Esophagus mucosa (tissue), 1 donor: ENCODE results near the gene CALM1. TPM values are rescaled to one million over a fixed set of nuclear protein-coding genes. Genes with fewer than 3 reads are reported as not detected.

Experiments
- ATAC-seq: fragments of 200-7000 bp; cut with Tn5 transposase; one replicate; pipeline ENCODE4 v1.9.1; 2020
- total RNA-seq: library from RNA; stranded (reverse); gene quantifications from one replicate; pipeline ENCODE4 v1.2.4, GENCODE V29; 2023
- donor health status: DM: yes; HTN: yes; CAD: no.

CALM1 gene
- total RNA-seq, 1 donor from 2014 or later, result 420 TPM

DNA sequence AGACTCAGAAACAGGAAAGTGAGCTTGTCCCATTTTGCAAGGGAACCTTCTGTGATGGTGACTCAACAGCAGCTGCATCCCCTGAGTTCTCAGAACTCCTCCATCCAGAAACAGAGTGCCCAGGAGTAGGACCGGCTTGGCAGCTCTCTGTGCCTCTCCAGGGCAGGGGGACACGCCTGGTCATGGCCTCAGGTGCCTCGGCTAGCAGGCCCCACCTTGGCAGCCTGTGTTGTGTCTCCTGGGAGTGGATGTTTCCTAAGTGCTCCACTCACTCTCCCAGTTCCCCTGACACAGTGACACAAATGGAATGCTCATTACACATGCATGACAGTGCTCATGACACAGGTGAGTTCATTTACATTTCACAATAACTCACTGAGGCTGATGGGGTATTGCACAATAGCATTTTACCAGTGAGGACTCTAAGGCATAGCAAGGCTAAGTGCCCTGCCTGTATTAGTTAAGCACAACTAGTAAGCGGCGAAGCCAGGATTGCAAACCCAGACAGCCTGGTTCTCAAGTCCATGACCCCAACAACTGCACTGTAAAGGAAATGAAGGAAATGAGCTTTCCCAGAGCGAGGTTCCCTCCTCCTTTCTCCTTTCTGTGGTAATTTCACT lies 47.4 kb downstream of the CALM1 start:
- peak; percentile 97 for ATAC-seq

DNA sequence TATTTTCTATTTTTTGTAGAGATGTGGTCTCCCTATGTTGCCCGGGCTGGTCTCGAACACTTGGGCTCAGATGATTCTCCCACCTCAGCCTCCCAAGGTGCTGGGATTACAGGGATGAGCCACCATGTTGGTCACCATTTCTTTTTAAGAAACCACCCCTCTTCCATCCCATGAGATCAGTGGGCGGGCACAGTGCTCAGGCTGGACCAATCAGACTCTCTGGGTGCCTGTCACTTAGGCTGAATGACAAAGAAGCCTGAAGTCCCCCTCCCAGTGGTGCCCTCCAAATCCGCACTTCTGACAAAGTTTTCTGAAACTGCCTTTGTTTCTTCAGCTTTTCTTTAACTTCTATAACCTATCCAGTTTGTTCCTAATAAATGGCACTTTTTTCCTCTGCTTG lies 48.2 kb downstream of the CALM1 start:
- no peak for ATAC-seq

DNA sequence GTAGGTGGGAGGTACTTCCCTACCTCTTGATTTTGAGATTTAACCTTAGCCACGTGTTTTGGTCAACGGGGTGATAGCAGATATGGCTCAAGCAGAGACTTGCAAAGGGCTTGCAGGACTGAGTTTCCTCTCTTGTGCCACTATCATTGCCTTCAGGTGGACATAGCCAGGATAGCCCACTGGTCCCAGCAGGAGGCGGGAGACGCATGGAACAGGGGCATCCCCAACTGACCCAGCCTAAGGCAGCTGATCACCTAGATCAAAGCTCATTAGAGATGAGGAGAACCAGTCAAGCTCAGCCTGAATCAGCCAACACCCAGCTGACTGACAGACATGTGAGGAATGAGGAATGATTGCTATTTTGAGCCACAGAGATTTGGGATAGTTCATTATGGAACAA lies 49.6 kb downstream of the CALM1 start:
- no peak for ATAC-seq

DNA sequence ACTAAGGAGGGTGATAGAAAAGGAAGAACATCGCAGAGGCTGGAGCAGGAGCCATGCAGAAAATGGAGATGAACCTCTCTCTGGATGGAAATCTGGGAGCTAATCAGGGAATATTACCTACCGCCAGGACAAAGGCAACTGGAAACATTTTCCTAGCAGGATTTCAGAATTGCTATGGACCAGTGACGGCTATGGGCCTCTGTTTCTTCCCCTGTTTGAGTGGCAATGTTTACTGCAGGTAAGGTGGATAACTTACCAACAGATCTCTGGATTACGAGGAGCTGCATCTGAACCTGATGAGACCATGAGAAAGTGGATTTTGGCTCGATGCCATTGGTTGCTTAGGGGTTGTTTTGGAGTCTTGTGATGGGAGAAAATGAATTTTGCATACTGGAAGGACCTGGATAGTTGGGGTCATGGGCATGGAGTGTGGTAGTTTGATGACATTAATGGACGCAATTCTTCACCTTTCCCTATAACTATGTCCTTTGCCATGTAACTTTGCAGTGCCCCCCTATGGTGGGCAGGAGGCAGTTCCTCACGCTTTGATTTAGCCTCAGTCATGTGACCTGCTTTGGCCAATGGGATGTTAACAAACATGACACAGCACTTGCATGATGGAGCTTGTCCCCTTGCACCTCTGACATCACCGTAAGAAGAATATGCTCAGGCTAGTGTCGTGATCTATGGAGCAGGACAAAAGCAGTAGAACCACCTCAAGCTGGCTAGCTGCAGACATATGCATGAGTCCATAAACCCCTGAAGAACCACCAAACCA lies 51.1 kb downstream of the CALM1 start:
- ATAC-seq, result no peak

DNA sequence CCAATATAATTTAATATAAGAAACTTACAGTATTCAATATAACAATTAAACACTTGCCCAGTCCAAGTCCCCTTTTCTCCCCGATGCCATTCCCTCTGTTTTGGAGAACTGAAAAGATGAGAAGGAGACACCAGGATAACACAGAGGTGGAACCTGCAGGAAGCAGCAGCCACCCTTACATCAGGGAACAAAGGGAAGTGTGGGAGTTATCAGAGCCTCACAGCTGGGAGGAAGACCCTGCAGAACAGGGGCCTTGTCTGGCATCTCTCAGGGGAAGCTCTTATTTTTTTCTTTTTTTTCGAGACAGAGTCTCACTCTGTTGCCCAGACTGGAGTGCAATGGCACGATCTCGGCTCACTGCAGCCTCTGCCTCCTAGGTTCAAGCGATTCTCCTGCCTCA lies 52.6 kb downstream of the CALM1 start:
- no peak for ATAC-seq

DNA sequence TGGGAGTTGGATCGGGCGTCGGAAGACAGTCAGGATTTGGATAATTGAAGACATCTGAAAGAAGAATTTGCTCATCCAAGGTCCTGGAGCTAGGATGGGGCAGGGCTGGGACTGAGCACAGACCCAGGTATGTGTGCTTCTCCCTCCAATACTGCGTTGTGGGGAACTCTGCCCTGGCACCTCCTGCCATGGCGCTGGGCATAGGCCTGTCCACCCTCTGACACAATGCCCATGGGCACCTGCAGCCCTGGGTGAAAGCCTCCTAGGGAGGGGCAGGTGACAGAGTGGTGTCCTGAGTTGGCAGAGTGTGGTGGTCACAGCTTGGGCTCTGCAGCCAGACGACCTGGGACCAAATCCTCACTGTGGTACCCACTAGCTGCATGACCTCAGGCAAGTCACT lies 53.3 kb downstream of the CALM1 start:
- no peak for ATAC-seq

DNA sequence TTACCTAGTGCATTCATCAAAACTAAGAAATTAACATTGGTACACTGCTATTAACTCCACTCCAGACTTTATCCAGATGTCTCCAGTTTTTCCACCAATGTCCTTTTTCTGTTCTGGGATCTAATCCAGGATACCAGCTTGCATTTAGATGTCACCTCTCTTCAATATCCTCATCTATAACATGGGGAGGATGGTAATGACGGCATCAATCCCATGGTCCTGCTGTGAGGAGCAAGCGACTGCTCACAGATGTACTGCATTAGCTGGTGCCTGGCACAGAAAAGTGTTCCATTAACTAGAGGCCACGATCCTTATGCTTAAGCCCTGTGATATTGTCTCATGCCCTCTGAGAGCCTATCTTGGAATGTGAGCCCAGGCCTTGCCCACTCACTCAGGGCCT lies 53.8 kb downstream of the CALM1 start:
- ATAC-seq, result no peak

DNA sequence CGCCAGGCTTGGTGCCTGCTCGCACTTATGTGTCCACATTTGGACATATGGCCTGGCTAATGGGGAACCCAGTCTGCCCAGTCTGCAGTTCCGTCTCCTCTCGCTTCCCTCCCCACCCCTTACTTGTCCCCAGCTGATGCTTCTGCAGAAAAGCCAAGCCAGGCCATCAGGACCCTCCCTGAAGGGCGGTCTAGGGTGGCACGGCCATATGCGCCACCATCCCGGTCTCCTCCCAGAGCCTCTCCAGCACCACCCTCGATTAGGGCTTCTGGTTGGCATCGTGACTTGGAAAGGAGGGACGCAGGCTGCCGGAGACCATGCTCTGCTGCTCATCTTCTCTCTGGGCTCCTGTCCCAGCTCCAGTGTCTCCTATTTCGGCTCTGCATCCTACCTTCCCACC lies 54.6 kb downstream of the CALM1 start:
- no peak for ATAC-seq

DNA sequence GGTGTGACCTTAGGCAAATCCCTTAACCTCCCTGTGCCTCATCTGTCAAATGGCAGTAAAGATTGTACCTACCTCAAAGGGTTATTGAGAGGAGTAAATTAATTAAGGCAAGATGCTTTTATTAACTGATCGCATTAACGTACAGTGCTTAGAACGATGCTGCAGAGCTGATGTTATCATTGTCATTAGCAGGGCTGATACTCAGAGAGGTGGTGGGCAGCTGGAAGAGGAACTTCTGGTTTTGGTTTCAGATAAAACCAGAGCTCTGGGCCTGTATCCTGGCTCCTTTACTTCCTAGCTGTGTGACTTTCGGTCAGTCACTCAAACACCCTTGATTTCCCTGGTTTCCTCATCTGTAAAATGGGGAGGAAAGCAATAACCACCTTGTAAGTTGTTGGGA lies 55.1 kb downstream of the CALM1 start:
- ATAC-seq, result no peak

DNA sequence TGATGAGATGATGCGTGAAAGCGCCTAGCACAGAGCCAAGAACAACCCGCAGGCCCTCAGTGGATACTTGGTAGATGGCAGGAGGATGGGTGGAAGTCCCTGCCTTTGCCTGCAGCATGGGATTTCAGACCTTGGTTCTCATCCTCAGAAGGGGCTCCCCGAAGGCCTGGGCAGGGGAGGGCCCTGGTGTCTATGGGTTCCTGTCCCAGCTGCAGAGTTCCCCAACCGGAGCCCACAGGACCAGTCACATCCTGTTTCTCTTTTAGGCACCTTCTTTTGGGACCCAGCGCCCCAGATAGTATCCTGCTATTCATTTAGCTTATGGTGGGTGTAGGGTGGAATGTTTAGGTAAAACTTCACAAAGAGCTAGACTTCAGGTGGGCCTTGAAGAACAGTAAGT lies 55.5 kb downstream of the CALM1 start:
- no peak for ATAC-seq

DNA sequence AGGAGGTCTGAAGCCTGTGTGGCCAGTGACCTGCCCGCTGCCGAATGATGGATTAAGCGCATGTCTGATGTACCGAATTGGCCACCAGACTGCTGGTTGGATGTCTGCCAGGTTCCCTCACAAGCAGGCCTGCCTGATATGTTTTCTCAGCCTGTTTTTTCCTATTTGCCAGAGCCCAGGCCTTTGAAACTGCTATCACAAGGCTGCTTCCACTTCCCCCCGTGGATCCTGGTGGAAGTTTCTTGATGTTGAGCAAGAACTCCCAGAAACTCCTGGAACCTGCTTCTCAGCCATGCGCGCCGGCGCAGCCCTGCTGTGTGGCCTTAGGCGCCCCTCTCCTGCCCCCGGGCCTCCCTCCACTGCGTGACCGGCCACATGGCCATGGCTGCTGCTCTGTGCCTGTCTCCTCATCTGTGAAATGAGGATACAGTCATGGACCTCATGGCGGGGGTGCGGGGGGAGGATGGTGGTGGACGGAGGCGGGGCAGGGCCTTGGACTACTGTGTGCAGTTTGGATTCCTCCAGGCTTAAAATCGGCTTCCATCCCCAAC lies 56.6 kb downstream of the CALM1 start:
- peak; percentile 18 for ATAC-seq

DNA sequence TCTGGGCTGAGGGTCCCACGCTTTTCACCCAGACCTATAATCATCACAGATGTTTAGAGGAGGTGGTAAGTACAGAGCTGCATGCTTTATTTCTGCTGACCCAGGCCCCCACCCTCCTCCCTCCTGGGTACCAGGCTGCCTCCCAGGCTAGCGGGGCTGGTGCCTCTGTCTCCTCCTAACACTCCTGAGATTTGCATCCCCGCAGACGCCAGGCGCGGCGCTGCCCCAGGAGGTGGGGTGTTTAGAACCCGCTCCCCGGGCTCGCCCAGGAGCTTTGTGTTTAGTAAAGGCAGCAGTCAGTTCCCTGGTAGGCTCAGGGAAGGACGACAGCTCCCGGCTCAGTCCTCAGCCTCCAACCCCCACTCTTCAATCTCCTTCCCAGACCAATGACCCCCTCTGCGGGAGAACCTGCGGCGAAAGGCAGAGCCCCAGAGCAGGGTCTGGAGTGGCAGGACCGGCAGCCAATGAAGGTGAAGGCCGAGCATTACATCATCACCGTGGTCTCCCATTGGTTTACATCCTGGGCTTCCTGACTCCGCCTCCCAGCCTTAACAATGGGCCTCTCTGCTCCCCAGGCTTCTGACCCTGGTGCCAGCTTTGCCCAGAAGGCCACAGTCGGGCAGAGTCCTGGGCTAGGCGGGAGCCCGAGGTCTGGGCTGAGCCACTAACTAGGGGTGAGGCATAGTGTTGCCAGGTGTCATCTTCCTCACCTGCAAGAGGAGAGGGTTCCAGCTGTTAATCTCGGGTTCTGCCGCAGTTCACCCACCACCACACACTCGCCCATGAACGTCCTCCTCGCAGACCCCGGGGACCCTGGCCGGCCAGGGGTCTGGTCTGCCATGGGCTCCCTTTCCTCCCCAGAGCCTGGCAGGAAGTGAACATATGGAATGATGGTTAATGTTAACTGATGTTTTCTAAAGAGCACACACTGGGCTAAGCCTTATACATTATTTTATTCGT lies 57.5 kb downstream of the CALM1 start:
- ATAC-seq, result peak; percentile 48

DNA sequence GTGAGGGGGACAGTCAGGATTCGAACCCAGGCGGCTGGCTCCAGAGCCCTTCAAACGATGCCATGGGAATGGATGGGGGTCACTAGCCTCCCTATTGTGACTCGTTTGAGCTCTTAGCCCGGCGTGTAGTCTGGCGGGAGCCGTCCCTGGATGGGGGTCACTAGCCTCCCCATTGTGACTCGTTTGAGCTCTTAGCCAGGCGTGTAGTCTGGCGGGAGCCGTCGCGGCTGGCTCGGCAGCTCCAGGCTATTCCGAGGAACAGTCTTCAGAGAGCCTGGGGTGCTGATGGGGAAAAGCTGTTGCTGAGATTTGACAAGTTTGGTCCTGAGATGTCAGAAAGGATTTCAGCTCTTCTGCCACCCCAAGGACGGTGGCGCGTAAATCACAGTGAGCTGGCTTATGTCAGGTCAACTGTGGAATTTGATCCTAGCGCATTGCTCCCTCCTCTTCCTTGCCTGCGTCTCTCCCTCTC lies 58.3 kb downstream of the CALM1 start:
- no peak for ATAC-seq

DNA sequence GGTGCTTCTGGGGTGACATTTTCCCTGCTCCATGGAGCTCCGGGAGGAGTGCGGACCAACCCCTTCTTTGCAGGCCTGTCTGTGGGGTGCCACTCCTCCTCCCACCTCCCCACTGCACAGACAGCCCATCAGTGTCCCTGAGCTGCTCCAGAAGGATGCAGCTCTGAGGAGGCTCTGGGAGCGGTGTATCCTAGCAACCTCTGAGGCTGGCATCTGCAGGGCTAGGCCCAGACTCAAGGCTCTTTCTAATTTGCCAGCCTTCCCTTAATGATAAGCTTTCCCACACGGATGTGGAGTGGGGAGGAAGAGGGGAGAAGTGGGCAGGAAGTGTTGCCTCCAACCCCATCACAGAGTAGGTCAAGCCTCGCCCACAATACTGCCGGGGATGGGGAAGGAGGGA lies 59.7 kb downstream of the CALM1 start:
- ATAC-seq, result no peak

DNA sequence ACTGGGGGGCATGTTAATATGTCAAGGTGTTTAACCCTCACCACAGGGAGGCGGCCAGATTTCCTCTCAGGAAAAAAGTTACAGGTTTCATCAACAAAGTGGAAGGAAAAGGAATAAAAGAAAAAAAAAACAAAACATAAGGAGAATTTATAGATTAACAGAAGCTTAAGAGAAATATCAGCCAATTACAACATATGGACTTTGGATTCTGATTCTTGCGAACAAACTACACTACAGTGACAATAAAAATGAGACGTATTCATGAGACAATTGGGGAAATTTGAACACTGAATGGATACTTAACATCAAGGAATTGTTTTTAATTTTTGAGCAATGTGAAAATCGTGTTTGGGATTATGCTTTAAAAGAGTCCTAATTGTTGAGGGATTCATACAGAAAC lies 60.4 kb downstream of the CALM1 start:
- ATAC-seq, result no peak

Other genes with a start within 250 kb of the CALM1 start
- 68.5 TPM for gene PSMC1, start 140.5 kb upstream of the CALM1 start, total RNA-seq
- gene NRDE2, start 65.1 kb upstream of the CALM1 start, total RNA-seq, result 12.2 TPM